Activated T-cell treated with anti-CD3 and anti-CD28 coated beads, Interleukin-2, amount 50 U/mL, for 4 hours (primary cell): ENCODE results near the gene GFI1B. TPM values are rescaled to one million over a fixed set of nuclear protein-coding genes. Genes with fewer than 3 reads are reported as not detected.
"Not testable (repeated sequence)": the region's sequence is repeated elsewhere in the genome, so short reads cannot be mapped to it uniquely, and the experiment has no call there.

Experiments
- ATAC-seq, 2 donors: fragments of 200-7000 bp; cut with Tn5 transposase; one replicate each; pipeline ENCODE4 v1.10.0; 2021
- DNase-seq: peaks from one replicate; pipeline ENCODE4 v3.0.0-alpha.2; 2020
- H3K27me3 Mint-ChIP-seq: one replicate; pipeline ENCODE4 v1.8.0; 2021; ENCODE audit warnings: low read depth, mixed read lengths
- H3K36me3 Mint-ChIP-seq: one replicate; pipeline ENCODE4 v1.8.0; 2022; ENCODE audit warnings: mixed read lengths; ENCODE audit not compliant: insufficient read depth
- H3K4me1 Mint-ChIP-seq: one replicate; pipeline ENCODE4 v1.8.0; 2021; ENCODE audit warnings: low read depth, mixed read lengths
- H3K4me3 Mint-ChIP-seq: one replicate; pipeline ENCODE4 v1.8.0; 2021; ENCODE audit warnings: mild to moderate bottlenecking, moderate library complexity, mixed read lengths
- H3K9me3 Mint-ChIP-seq: one replicate; pipeline ENCODE4 v1.8.0; 2021; ENCODE audit warnings: mixed read lengths
- total RNA-seq, 3 donors: library from RNA; stranded (reverse); gene quantifications; one replicate each; pipeline ENCODE4 v1.2.1, GENCODE V29; 2021

The GFI1B gene
- total RNA-seq, 3 donors from 2014 or later = 0.16 to 0.87 (median 0.56) TPM

- Mint-ChIP-seq H3K9me3 (no peaks in the 10 kb centered on the region), H3K27me3 (no peaks in the 10 kb centered on the region), H3K4me3 (peak overlapping the region; percentile 35), H3K4me1 (peaks cover 12% of the 10 kb centered on the region), H3K36me3 (peaks cover 2% of the 10 kb centered on the region)
- DNase-seq = no peak
- ATAC-seq = no peak
Observed at GRCh38 chr9:132948482-132949050, 29.9 kb upstream of the GFI1B start.

GRCh38 chr9:132949709-132950108, 28.8 kb upstream of the GFI1B start:
- peaks cover 8% of the 10 kb centered on the region for H3K4me1 Mint-ChIP-seq
- H3K36me3 Mint-ChIP-seq = no peaks in the 10 kb centered on the region
- DNase-seq = no peak
- H3K9me3 Mint-ChIP-seq = no peaks in the 10 kb centered on the region
- H3K4me3 Mint-ChIP-seq = no peak overlapping the region
- ATAC-seq = no peak
- H3K27me3 Mint-ChIP-seq = no peaks in the 10 kb centered on the region

- peaks cover 7% of the 10 kb centered on the region for H3K9me3 Mint-ChIP-seq
- H3K4me1 Mint-ChIP-seq = no peaks in the 10 kb centered on the region
- DNase-seq = no peak
- ATAC-seq = no peak
- H3K4me3 Mint-ChIP-seq = no peak overlapping the region
- peaks cover 2% of the 10 kb centered on the region for H3K27me3 Mint-ChIP-seq
- no peaks in the 10 kb centered on the region for H3K36me3 Mint-ChIP-seq
Observed at GRCh38 chr9:132955123-132955522, 23.4 kb upstream of the GFI1B start.

- Mint-ChIP-seq H3K27me3 (peaks cover 2% of the 10 kb centered on the region), H3K9me3 (peaks cover 7% of the 10 kb centered on the region), H3K4me1 (no peaks in the 10 kb centered on the region), H3K4me3 (no peak overlapping the region), H3K36me3 (no peaks in the 10 kb centered on the region)
- ATAC-seq (no peak), DNase-seq (no peak)
Observed at GRCh38 chr9:132955768-132956167, 22.7 kb upstream of the GFI1B start.

- Mint-ChIP-seq H3K4me1 (no peaks in the 10 kb centered on the region), H3K9me3 (peaks cover 7% of the 10 kb centered on the region), H3K4me3 (no peak overlapping the region), H3K27me3 (peaks cover 5% of the 10 kb centered on the region), H3K36me3 (no peaks in the 10 kb centered on the region)
- DNase-seq (no peak), ATAC-seq (no peak)
Observed at GRCh38 chr9:132957805-132958204, 20.7 kb upstream of the GFI1B start.

- no peak for ATAC-seq
- Mint-ChIP-seq H3K4me3 (no peak overlapping the region), H3K27me3 (peaks cover 12% of the 10 kb centered on the region), H3K9me3 (peaks cover 7% of the 10 kb centered on the region), H3K36me3 (no peaks in the 10 kb centered on the region), H3K4me1 (no peaks in the 10 kb centered on the region)
- no peak for DNase-seq
Observed at GRCh38 chr9:132961002-132961401, 17.5 kb upstream of the GFI1B start.

GRCh38 chr9:132965478-132965877, 13.0 kb upstream of the GFI1B start:
- H3K27me3 Mint-ChIP-seq = peaks cover 10% of the 10 kb centered on the region
- H3K36me3 Mint-ChIP-seq = no peaks in the 10 kb centered on the region
- no peak overlapping the region for H3K4me3 Mint-ChIP-seq
- no peak for DNase-seq
- no peaks in the 10 kb centered on the region for H3K4me1 Mint-ChIP-seq
- no peaks in the 10 kb centered on the region for H3K9me3 Mint-ChIP-seq
- no peak for ATAC-seq

GRCh38 chr9:132967908-132968307, 10.6 kb upstream of the GFI1B start:
- not testable (repeated sequence) for H3K36me3 Mint-ChIP-seq, H3K9me3 Mint-ChIP-seq, DNase-seq, H3K4me1 Mint-ChIP-seq, H3K4me3 Mint-ChIP-seq, ATAC-seq
- H3K27me3 Mint-ChIP-seq = peaks cover 12% of the 10 kb centered on the region

GRCh38 chr9:132969783-132970182, 8.7 kb upstream of the GFI1B start:
- H3K4me3 Mint-ChIP-seq = no peak overlapping the region
- no peaks in the 10 kb centered on the region for H3K4me1 Mint-ChIP-seq
- no peak for ATAC-seq
- no peaks in the 10 kb centered on the region for H3K36me3 Mint-ChIP-seq
- no peaks in the 10 kb centered on the region for H3K9me3 Mint-ChIP-seq
- DNase-seq = no peak
- peaks cover 20% of the 10 kb centered on the region for H3K27me3 Mint-ChIP-seq

GRCh38 chr9:132970324-132971062, 8.0 kb upstream of the GFI1B start:
- no peaks in the 10 kb centered on the region for H3K4me1 Mint-ChIP-seq
- no peaks in the 10 kb centered on the region for H3K9me3 Mint-ChIP-seq
- no peak overlapping the region for H3K4me3 Mint-ChIP-seq
- peaks cover 21% of the 10 kb centered on the region for H3K27me3 Mint-ChIP-seq
- DNase-seq (no peak), ATAC-seq (no peak)
- H3K36me3 Mint-ChIP-seq = no peaks in the 10 kb centered on the region

GRCh38 chr9:132973166-132973565, 5.3 kb upstream of the GFI1B start:
- no peak for ATAC-seq
- no peak for DNase-seq
- H3K36me3 Mint-ChIP-seq = no peaks in the 10 kb centered on the region
- H3K4me3 Mint-ChIP-seq = no peak overlapping the region
- no peaks in the 10 kb centered on the region for H3K4me1 Mint-ChIP-seq
- no peaks in the 10 kb centered on the region for H3K9me3 Mint-ChIP-seq
- H3K27me3 Mint-ChIP-seq = peaks cover 32% of the 10 kb centered on the region

- Mint-ChIP-seq H3K4me3 (no peak overlapping the region), H3K4me1 (peaks cover 4% of the 10 kb centered on the region), H3K9me3 (no peaks in the 10 kb centered on the region), H3K36me3 (no peaks in the 10 kb centered on the region), H3K27me3 (peaks cover 36% of the 10 kb centered on the region)
- ATAC-seq (peak; percentile 42 to 47), DNase-seq (no peak)
Observed at GRCh38 chr9:132973713-132974112, 4.8 kb upstream of the GFI1B start.

- Mint-ChIP-seq H3K4me1 (peaks cover 5% of the 10 kb centered on the region), H3K27me3 (peaks cover 54% of the 10 kb centered on the region), H3K4me3 (no peak overlapping the region), H3K36me3 (no peaks in the 10 kb centered on the region), H3K9me3 (no peaks in the 10 kb centered on the region)
- ATAC-seq (no peak), DNase-seq (no peak)
Observed at GRCh38 chr9:132975961-132976360, 2.5 kb upstream of the GFI1B start.

- Mint-ChIP-seq H3K9me3 (no peaks in the 10 kb centered on the region), H3K4me1 (peaks cover 5% of the 10 kb centered on the region), H3K27me3 (peaks cover 57% of the 10 kb centered on the region), H3K36me3 (no peaks in the 10 kb centered on the region), H3K4me3 (no peak overlapping the region)
- ATAC-seq (no peak), DNase-seq (no peak)
Observed at GRCh38 chr9:132976571-132976970, 1.9 kb upstream of the GFI1B start.

GRCh38 chr9:132978112-132978450, 413 bp upstream of the GFI1B start:
- DNase-seq = no peak
- Mint-ChIP-seq H3K36me3 (no peaks in the 10 kb centered on the region), H3K4me3 (no peak overlapping the region), H3K27me3 (peaks cover 60% of the 10 kb centered on the region), H3K4me1 (peaks cover 5% of the 10 kb centered on the region), H3K9me3 (no peaks in the 10 kb centered on the region)
- no peak for ATAC-seq
